Bone marrow (tissue), 2 donors: Measurements from ENCODE around the gene MORN1.
A peak's percentile ranks its signal among the peaks of the same experiment; 100 is the strongest.

Source experiments
- DNase-seq, 2 donors: peaks; one replicate each; lab custom pipeline; 2025; lab: John Stamatoyannopoulos, UW

Gene MORN1

DNA sequence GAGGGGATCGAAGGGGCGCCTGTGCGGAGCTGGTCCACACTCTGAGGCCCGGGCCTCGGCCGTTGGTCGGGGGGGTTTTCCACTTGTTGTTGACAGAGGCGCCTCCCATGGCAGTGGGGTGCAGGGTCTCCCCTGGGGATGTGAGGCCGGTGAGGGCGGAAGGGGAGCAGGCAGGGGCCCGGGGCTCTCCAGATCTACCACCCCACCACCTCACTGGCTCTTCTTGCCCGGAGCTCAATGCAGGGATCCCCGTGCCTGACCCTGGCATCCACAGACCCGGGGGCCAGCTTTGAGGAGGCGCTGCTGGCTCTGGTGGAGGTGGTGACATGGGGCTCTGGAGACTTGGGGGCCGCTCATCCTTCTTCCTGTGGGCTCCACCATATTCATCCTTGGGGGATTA lies 28.1 kb upstream of the MORN1 start:
- no peak for DNase-seq

DNA sequence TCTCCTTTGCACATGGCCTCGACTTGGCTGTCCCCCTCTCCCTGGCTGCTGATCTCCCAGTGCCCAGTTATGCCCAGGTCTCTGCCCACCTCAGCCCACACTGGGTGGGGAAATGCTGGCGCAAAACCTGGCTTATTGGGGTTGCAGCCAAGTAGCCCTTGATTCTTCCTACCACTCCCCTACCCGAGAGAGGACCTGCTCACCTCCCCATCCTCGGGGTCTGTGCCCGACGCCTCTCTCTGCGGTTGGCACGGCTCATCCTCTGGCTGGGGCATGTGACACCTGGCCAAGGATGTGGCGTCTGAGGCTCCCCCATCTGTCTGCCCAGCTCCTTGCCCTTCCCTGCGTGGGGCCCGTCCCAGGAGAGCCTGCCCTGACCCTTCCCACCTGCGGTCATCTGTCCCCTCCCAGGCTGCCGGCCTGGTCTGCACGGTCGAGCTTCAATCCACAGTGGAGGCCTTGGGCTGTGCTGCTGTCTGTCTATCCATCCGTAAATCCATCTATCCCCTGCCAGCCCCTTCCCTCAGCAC lies 27.5 kb upstream of the MORN1 start:
- no peak for DNase-seq

DNA sequence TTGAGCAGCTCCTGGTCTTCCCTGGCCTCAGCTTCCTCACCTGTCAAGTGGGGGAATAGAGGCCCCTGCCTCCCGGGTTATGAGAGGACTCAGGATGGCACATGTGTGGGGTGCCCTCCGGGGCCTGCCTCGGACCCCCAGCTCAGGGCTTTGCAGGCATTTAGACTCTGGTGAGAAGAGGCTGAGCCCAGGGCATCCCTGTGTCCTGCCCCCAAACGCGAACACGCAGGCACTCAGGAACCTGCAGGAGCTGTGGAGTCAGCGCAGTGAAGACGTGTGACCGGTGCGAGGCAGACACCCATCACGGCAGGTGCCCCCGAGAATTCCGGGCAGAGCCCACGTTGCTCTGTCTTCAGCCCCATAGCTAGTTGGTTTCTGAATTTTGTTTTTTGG lies 26.5 kb upstream of the MORN1 start:
- DNase-seq = no peak

DNA sequence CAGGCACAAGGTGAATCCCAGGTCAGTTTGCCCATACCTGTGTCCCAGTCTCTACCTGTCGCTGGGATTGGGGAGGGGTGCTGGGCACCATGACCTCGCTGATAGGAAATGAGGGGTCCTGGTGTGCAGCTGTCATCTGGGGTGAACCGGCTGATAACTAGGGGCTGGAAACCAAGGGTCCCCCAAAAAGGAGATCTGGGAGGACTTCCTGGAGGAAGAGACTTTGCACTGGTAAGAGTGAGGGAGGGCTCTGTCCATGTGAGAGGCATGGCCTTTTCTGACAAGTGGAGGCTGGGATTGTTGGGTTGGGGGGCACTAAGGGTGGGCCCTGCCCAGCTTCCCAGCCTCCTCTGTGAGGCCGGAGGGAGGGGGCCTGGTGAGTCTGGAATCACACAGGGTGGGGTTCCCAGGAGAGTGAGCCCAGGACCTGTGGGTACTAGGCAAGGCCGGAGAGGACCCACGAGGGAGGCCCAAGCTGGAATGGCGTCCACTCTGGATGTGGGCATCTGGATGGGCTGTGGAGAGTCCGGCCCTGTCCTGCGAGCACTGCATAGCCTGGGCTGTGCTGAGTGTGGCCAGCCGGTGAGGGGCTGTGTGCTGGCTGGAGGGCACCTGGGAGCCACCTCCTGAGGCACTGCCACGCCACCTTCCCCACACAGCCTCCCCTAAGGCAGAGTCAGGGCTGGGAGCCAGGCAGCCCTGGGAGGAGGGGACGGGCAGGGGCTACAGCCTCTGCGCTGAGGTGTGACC lies 25.9 kb upstream of the MORN1 start:
- no peak for DNase-seq

DNA sequence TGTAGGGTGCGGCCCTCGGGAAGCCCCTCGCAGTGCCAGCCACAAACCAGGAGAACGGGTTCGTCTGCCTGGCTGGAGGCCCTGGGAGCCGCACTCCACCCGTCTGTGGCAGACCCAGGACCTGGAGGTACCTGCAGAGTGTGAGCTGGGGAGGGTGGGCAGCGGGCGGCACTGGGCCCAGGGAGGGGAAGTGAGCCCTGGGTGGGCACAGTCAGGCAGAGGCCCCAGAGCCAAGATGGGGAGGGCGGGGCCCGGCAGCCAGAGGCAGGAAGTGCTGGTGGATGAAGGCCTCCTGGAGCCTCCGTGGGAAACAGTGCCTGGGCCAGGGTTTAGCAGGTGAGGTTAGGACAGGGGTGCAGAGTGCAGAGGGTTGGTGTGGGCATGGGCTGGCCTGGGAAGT lies 25.0 kb upstream of the MORN1 start:
- peak in 1 of 2 donors; percentile 2 for DNase-seq

DNA sequence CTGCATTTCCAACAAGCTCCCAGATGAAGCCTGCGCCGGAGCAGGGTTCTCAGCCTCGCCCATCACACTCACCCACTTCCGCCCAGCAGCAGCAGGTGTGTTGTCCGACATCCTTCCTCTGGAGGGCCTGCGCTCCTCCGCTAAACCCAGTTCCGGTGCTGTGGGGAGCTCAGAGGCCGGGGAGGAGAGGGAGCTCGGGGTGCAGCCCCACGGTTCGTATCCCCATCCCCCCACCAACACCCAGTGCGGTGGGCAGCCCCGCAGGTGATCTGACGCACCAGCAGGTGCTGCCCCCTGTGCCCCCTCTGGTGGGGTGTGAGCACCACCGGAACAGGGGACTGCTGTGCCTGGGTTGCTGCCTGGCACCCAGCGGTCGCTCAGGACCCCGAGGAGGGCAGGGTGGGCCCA lies 24.5 kb upstream of the MORN1 start:
- no peak for DNase-seq

DNA sequence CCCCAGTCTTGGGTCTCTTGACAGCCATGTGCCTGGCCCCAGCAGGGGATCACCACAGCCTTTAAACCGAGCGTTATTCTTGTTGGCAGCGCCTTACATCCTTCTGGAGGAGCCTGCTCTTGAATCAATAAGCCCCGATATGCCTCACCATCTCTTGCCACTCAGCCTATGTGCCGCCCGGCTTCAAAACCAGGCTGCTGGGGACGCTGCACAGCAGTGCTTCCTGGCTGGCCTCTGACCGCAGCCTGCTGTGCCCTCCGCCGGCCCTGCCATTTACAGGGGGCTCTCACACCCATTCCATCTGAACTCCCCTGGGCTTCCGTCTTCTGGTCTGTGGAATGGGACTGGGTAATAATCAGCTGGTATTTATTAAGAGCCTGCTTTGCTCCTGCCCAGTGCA lies 24.0 kb upstream of the MORN1 start:
- DNase-seq = no peak

DNA sequence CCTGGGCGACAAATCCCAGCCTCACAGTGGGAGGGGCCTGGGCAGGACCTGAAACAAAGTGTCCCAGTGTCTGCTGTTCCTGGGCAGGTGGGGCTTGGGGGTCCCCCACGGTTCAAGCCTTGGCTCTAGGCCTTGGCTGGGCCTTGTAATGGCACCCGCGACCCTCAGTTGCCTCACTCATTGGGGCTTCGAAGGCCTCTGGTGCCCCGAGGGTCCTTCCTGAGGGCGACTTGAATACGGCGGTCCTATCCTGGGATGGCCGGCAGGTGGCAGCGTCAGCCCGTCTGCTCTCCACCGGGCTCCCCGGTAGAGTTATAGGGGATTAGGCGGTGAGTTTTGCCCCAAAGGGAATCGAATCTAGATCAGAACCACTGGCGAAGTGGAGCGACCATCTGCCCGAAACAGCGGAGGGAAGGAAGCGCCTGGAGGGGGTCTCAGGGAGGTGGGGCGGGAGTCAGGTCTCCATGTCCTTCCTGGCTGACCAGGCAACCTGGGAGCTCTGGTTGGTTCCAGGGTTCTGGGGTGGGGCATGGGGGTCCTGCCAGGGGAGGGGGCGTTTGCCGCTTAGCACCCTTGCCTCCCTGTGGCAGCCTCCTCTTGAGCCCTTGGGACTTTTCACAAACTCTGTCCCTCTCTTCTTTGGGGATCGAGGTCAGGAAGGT lies 23.1 kb upstream of the MORN1 start:
- DNase-seq = peak; percentile 43 to 45

DNA sequence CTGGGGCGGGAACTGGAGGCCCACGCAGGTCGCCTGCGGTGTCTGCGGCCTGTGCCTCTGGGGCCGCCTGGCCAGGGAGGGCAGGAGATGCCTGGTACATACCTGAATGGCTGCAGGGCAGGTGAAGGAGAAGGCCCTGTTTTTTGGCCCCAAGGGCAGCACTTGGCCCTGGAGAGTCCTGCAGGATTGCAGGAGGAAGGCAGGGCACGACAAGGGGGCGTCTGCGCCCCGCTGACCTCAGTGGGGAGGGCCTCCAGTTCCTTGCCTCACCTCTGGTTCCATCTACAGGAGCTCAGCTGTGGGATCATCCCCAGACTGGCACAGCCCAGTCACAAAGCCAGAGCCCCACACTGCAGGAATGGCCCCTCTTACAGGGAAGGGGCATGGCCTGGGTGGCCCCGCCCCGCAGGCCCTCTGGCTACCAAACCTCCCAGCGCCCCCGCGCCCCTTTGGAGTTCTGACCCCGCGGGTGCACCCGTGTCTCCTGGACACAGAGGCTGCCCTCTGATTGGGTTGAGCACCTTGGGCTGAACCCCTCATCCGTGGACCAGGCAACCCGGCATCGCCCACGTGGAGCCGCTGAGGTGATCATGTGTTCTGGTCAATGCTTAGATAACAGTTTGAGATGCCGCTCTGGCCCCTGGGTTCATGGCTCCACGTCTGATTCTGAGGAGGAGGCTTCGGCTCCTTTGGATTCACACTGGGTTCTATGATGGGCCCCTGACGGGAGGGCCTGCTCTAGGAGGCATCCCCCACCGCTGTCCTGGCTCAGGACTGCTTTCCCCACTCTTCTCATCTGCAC lies 22.3 kb upstream of the MORN1 start:
- DNase-seq = no peak

DNA sequence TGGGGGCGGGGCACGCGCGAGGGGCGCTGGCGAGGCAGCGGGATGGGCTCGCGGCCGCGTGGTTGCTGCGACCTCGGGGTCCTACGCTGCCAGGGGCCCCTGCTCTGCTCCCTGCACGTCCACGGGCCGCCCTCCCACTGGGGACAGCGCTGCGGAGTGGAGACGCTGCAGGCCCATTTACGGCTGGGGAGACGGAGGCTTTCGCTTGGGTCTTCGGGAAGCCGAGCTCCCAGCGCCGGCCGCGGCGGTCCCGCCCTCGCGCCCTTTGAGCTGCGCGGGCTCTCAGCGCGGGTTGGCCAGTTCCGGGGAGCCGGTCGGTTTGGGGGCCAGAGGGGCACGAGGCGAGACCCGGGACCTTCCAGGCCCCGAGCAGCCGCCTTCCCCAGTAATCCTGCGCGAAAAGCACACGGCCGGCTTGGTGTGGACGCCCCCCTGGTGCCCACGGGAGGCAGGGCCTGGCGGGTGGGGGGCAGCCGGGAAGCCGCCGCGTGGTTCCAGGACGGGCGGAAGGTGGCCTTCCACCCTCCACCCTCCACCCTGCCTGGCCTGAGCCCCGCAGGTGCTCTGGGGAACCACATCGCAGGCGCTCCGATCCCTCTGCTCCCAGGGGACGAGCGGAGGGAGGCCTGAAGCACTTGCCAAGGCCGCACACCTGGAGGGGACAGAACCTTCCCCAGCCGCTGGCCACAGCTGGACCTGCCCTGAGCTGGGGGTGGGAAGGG lies 21.6 kb upstream of the MORN1 start:
- DNase-seq = no peak

DNA sequence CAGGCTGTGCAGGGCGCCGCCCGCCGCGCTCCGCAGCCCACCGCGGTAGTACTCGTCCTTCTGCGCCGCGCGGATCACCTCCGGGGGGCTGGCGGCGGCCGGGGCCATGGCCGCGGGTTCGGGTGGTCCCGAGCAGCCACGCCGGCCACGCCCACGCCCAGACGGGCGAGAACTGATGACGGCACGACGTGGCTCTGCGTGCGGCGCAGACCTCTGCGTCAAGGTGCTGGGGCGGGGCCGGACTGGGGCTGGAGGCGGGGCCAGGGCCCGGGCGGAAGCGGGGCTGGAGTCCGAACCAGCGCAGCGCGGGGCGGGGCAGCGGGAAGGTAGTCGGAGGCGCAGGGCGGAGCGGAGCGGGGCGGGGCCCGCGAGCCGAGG lies 21.0 kb upstream of the MORN1 start, which contains the start of gene PEX10:
Gene PEX10 (minus strand): TSS at position 170 of the 378 bp plus-strand sequence. CDS start 62 bp downstream, at position 108.
- peak; percentile 86 to 91 for DNase-seq

DNA sequence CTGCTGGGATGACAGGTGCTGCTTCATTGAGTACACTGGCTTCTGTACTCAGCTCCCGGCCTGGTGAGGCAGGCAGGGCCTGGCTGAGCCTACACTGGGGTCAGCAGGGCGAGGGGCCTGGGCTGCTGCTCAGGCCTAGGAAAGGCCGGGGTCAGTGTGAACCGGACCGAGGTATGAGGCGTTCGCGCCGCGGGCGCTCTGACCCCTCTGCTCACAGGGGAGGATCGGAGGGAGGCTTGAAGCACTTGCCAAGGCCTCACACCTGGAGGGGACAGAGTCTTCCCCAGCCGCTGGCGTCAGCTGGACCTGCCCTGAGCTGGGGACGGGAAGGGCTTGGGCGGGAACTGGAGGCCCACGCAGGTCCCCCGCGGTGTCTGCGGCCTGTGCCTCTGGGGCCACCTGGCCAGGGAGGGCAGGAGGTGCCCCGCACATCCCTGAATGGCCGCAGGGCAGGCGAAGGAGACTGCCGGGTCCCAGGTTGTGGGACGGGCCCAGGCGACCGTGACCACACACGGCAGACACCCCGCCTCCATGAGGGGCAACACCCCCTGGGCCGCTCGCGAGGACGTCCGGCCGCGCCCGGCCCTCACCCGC lies 20.5 kb upstream of the MORN1 start:
- no peak for DNase-seq

DNA sequence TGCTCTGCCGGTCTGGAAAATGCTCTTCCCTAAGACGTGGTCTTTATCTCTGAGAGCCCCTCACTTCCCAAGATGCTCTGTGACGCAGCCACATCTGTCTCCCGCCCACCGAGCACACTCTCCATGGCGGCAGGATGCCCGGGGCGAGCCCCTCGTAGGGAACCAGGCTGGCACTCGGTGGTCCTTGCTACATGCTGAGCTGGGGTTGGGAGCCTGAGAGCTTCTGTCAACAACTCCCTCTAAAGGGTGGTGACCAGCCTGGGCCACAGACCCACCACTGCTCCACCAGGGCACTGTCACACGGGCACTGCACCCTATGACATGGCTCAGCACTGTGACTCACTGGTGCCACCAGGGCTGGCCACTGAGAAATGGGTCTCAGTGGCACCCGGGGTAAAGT lies 18.4 kb upstream of the MORN1 start:
- no peak for DNase-seq

DNA sequence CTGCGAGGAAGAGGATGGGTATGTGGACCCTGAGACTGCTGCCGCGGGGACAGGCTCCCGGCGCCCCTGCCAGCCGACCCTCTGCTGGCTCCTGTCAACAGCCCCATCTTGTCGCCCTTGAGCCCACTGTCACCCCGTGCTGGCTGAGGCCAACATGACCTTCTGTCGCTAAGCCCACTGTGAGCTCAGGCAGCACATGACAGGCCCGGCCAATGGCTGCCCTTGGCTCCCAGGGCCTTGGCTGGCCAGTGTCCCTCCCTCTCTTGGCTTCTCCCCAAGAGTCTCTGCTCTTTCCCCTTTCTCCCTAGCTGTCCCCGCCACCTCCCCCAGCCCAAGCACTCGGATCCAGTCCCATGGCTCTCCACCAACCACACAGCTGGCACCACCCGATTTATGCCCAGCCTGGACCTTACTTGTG lies 17.5 kb upstream of the MORN1 start:
- no peak for DNase-seq

DNA sequence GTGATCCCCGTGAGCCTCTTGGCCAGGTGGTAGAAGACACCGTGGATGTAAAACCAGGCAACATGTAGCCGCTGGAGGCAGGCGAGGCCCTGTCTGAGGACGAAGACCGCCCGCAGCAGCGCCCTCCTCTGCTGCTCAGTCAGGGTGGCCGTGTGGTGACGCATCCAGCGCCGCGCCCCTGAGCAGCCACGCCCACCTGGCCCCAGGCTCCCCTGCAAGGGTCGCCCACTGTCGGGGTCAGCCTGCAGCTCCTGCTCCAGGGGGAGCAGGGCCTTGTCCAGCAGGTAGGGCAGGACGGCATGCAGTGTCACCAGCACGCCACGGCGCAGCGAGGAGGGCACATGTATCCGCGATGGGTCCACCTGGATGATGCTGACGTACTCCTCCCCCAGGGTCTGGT lies 17.1 kb upstream of the MORN1 start:
- DNase-seq = no peak

DNA sequence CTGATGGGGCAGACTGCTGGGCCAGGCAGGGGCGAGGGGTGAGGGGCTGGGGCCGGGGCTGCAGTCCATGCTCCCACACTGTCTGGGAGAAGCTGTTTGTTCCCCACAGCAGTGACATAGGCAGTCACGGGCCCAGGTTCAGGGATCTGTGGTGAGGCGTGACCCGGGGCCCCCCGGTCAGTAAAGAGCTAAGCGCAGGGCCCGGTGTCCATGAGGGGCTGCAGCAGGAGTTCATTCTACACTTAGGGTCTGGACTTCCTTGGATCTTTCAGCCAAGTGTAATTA lies 16.6 kb upstream of the MORN1 start:
- DNase-seq = no peak

DNA sequence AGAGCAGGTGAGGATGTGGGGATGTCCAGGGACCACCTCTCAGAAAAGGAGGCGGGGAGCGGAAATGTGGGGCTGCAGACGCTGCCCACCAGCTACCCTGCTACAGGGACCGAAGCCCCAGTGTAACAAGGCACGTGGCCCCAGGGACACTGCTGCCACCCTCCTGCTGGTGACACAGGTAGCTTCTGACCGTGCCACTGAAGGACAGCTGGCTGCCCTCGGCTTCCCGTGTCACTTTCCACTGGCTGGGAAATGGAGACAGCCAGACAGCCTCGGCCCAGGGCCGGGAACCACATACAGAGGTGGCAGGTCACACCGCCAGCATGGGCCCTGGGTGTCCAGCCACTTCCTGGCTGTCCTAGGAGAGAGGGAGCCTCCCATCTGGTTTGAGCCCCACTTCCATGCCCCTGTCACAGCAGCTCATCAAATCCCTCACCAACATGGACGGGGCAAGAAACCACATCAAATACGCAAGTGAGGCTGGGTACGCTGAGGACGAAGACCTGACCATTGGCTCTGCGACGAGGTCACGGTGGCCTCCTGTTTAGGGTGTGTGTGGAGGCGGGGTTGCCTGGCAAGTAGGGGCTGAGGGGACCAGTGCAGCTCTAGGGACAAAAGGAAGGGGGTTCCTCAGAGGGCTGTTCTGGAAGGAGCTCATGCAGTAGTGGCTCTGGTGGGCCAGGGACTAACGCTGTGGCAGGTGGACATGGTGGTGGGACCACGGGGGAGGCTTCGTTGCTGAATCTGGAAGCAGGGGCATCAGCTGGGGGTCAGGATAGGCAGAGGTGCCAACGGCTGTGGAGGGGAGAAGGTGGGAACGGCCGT lies 16.0 kb upstream of the MORN1 start:
- no peak for DNase-seq

DNA sequence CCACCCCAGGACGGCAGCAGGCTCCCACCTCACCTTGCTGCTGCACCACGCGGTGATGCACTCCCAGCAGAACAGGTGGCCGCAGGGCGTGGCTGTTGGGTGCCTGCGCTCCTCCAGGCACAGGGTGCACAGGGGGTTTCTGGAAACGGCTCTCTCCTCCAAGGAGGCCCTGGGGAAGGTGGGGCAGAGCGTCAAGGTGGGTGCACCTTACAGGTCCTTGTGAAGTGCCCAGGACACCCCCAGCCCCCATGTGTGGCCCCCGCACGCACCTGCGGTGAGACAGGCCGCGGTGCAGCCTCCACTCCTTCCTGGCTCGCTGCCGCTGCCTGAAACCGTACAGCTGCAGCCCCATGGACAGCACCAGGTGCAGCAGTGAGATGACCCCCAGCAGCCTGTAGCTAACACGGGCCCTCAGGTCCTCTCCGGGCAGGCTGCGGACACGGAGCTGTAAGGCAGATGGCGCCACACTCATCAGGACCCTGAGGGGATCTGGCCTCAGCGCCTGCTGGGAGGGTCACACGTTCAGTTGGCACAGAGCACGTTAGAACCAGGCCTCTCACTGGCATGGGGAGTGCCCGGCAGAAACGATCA lies 15.2 kb upstream of the MORN1 start:
- DNase-seq = no peak

DNA sequence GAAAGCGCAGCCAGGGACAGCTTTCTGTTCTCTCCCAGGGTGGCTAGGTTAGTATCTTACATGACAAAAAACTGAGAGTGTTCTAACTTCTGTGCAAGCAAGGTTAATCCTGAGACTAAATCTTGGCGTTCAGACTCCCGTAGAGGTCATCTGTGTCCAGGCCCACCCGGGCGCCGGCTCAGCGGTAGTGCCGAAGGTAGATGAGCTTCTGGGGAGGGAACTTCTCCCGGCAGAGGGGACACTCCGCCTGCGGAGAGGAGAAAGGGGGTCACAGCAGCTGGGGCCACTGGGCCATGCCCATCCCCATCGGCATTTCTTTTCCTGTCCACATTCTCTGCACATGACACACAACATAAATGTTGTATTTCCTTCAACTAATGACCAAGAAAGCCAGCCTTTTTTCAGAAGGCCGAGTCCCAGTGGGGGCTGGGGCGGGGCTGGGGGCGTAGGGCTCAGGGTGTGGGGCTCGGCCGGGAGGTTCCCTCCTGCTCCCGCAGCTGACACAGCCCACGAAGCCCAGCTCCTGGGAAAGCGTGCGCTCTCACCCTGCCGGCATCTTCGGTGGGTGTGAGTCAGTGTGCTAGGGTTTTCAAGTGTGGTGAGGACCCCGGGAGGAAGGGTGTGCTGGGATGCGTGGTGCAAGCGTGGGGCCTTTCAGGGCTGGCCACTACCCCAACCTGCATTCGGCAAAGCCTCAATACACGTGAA lies 14.4 kb upstream of the MORN1 start:
- DNase-seq = no peak
